ENCODE data around the gene TLCD2. TPM values are rescaled to one million over a fixed set of nuclear protein-coding genes. Genes with fewer than 3 reads are reported as not detected.

The TLCD2 gene
- total and polyA plus RNA-seq, 9 of the 15 experiments (the other 6 are each of a cell fraction or from before 2014, with no cell fraction given), result 0.10 to 0.89 (median 0.58) TPM

DNA sequence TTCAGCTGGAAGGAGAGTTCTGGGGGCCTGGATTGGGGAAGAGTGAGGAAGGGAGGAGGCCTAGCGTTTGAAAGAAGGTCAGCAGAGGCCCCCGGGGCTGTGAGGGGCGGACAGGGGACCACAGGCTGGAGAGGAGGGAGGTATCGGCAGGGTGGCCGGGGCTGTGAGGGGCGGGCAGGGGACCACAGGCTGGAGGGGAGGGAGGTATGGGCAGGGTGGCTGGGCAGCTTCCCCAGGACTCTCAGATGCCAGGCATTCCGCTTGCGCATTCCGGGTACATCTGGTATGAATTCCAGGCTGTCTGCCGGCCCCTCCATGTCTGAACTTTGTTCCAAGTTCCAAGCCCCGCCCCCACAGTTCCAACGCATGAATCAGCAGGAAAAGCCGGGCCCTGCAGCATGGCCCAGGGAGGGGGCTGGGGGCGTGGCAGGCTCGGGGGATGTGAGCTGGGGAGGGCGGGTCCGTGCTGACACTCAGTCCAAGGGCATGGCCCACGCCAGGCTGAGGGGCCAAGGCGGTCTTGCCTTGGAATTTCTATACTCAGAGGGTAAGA is 4.3 kb upstream of the TLCD2 start (continued):
- peak; percentile 52; the same call in 1 of the 2 replicates for TF ChIP-seq MAFK (IDR thresholded peaks at IDR 0.05; ENCODE audit: low read length)
- peak; percentile 53; the same call in 1 of the 2 replicates for TF ChIP-seq MYC (IDR thresholded peaks at IDR 0.05; ENCODE audit: low read depth, low read length)
- TF ChIP-seq MYC (CRISPR knock-in tag; IDR thresholded peaks at IDR 0.05; ENCODE audit: borderline replicate concordance, low read depth), result no peak
- TF ChIP-seq TOE1 (IDR thresholded peaks at IDR 0.05; ENCODE audit: borderline replicate concordance), result no peak; the same call in 1 of the 2 replicates
- TF ChIP-seq TOE1 (CRISPR knock-in tag; IDR thresholded peaks at IDR 0.05; ENCODE audit: borderline replicate concordance, low read depth), result no peak
- no peak for TF ChIP-seq ZNF347 (CRISPR knock-in tag; IDR thresholded peaks at IDR 0.05; ENCODE audit: low read depth)
- TF ChIP-seq ZNF830 (CRISPR knock-in tag; IDR thresholded peaks at IDR 0.05), result no peak
- TF ChIP-seq, protein P1, sequence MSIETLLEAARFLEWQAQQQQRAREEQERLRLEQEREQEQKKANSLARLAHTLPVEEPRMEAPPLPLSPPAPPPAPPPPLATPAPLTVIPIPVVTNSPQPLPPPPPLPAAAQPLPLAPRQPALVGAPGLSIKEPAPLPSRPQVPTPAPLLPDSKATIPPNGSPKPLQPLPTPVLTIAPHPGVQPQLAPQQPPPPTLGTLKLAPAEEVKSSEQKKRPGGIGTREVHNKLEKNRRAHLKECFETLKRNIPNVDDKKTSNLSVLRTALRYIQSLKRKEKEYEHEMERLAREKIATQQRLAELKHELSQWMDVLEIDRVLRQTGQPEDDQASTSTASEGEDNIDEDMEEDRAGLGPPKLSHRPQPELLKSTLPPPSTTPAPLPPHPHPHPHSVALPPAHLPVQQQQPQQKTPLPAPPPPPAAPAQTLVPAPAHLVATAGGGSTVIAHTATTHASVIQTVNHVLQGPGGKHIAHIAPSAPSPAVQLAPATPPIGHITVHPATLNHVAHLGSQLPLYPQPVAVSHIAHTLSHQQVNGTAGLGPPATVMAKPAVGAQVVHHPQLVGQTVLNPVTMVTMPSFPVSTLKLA (conservative IDR thresholded peaks at IDR 0.05), result peak; percentile 80 to 91
- TF ChIP-seq, protein P2, sequence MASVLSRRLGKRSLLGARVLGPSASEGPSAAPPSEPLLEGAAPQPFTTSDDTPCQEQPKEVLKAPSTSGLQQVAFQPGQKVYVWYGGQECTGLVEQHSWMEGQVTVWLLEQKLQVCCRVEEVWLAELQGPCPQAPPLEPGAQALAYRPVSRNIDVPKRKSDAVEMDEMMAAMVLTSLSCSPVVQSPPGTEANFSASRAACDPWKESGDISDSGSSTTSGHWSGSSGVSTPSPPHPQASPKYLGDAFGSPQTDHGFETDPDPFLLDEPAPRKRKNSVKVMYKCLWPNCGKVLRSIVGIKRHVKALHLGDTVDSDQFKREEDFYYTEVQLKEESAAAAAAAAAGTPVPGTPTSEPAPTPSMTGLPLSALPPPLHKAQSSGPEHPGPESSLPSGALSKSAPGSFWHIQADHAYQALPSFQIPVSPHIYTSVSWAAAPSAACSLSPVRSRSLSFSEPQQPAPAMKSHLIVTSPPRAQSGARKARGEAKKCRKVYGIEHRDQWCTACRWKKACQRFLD (CRISPR knock-in tag; IDR thresholded peaks at IDR 0.05), result 0 out of 2 replicates have a peak, but pooled peaks have one; percentile 45
- TF ChIP-seq PML (IDR thresholded peaks at IDR 0.05; ENCODE audit: low read length), result 0 out of 2 replicates have a peak, but pooled peaks have one; percentile 21
- TF ChIP-seq, protein P3, sequence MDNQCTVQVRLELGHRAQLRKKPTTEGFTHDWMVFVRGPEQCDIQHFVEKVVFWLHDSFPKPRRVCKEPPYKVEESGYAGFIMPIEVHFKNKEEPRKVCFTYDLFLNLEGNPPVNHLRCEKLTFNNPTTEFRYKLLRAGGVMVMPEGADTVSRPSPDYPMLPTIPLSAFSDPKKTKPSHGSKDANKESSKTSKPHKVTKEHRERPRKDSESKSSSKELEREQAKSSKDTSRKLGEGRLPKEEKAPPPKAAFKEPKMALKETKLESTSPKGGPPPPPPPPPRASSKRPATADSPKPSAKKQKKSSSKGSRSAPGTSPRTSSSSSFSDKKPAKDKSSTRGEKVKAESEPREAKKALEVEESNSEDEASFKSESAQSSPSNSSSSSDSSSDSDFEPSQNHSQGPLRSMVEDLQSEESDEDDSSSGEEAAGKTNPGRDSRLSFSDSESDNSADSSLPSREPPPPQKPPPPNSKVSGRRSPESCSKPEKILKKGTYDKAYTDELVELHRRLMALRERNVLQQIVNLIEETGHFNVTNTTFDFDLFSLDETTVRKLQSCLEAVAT (IDR thresholded peaks at IDR 0.05), result 0 out of 4 replicates have a peak, but pooled peaks of 1 of the 2 experiments have one; percentile 18
- no peak for TF ChIP-seq HDAC8 (tag; IDR thresholded peaks at IDR 0.05)
- peak; percentile 47 for TF ChIP-seq POLR2B (IDR thresholded peaks at IDR 0.05; ENCODE audit: low read depth, partially characterized antibody)
- peak; percentile 29; the same call in 1 of the 2 replicates for TF ChIP-seq EGR1 (conservative IDR thresholded peaks at IDR 0.05)
- TF ChIP-seq CBX1 (IDR thresholded peaks at IDR 0.05; ENCODE audit: low read depth), result no peak
- TF ChIP-seq POLR2G (IDR thresholded peaks at IDR 0.05; ENCODE audit: low read depth, low read length), result no peak
- TF ChIP-seq, protein P4, sequence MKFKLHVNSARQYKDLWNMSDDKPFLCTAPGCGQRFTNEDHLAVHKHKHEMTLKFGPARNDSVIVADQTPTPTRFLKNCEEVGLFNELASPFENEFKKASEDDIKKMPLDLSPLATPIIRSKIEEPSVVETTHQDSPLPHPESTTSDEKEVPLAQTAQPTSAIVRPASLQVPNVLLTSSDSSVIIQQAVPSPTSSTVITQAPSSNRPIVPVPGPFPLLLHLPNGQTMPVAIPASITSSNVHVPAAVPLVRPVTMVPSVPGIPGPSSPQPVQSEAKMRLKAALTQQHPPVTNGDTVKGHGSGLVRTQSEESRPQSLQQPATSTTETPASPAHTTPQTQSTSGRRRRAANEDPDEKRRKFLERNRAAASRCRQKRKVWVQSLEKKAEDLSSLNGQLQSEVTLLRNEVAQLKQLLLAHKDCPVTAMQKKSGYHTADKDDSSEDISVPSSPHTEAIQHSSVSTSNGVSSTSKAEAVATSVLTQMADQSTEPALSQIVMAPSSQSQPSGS (CRISPR knock-in tag; IDR thresholded peaks at IDR 0.05), result no peak
- TF ChIP-seq, protein P5, sequence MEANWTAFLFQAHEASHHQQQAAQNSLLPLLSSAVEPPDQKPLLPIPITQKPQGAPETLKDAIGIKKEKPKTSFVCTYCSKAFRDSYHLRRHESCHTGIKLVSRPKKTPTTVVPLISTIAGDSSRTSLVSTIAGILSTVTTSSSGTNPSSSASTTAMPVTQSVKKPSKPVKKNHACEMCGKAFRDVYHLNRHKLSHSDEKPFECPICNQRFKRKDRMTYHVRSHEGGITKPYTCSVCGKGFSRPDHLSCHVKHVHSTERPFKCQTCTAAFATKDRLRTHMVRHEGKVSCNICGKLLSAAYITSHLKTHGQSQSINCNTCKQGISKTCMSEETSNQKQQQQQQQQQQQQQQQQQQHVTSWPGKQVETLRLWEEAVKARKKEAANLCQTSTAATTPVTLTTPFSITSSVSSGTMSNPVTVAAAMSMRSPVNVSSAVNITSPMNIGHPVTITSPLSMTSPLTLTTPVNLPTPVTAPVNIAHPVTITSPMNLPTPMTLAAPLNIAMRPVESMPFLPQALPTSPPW (CRISPR knock-in tag; IDR thresholded peaks at IDR 0.05), result peak; percentile 86
- peak in 1 of 3 experiments; percentile 54 for TF ChIP-seq YY1 (IDR thresholded peaks at IDR 0.05; ENCODE audit: borderline replicate concordance in 1 of 3, control insufficient read depth in 1 of 3, extremely low read depth in 1 of 3, insufficient read depth in 3 of 3, insufficient read length in 1 of 3, insufficient replicate concordance in 2 of 3, low read depth in 1 of 3, low read length in 2 of 3)
- peak; percentile 95 for TF ChIP-seq NFE2 (IDR thresholded peaks at IDR 0.05; ENCODE audit: low read depth)
